ENCODE results near the gene LMBR1.
"Not testable (repeated sequence)": the region's sequence is repeated elsewhere in the genome, so short reads cannot be mapped to it uniquely, and the experiment has no call there.

LMBR1 gene

GRCh38 chr7:156655251-156655650, 237.7 kb downstream of the LMBR1 start:
- TF ChIP-seq CTCF (IDR thresholded peaks at IDR 0.05): no peak
- no peaks in the 10 kb centered on the region for H3K4me1 ChIP-seq (ENCODE audit: control insufficient read depth in 1 of 2, insufficient read depth in 1 of 2, low read depth in 1 of 2, low read length in 1 of 2)
- no peak overlapping the region for H3K27ac ChIP-seq
- H3K27me3 ChIP-seq: peaks cover 44% of the 10 kb centered on the region
- no peak overlapping the region for H3K4me3 ChIP-seq (ENCODE audit: low read depth in 1 of 2, low read length in 1 of 2)
- H3K9me3 ChIP-seq: no peaks in the 10 kb centered on the region
- H3K36me3 ChIP-seq: no peaks in the 10 kb centered on the region

- H3K27ac ChIP-seq: no peak overlapping the region
- no peak for TF ChIP-seq CTCF (IDR thresholded peaks at IDR 0.05)
- no peak overlapping the region for H3K4me3 ChIP-seq (ENCODE audit: low read depth in 1 of 2, low read length in 1 of 2)
- H3K27me3 ChIP-seq: peaks cover 44% of the 10 kb centered on the region
- no peaks in the 10 kb centered on the region for H3K9me3 ChIP-seq
- no peaks in the 10 kb centered on the region for H3K36me3 ChIP-seq
- H3K4me1 ChIP-seq (ENCODE audit: control insufficient read depth in 1 of 2, insufficient read depth in 1 of 2, low read depth in 1 of 2, low read length in 1 of 2): no peaks in the 10 kb centered on the region
These were observed 238.3 kb downstream of the LMBR1 start for GRCh38 chr7:156654511-156655234.

DNA sequence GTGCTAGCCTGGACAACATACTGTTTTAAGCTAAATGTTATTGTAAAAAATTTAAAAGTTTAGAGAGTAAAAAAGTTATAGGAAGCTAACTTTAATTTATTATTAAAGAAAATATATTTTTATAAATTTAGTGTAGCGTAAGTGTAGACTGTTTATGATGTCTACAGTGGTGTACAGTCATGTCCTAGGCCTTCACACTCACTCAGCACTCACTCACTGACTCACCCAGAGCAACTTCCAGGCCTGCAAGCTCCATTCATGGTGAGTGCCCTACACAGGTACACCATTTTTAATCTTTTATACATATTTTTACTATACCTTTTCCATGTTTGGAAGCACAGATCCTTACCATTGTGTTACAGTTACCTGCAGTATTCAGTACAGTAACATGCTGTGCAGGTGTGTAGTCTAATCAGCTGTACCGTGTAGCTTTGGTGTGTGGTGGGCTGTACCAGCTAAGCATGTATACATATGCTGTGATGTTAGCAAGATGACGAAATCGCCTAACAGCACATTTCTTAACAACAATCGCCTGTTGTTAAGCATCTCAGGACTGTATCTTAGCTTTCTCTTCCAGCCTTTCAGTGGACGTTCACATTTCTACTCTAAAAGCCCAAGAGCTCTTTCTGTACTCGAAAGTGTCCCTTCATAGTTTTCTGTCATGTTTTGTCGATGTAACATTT, 240.0 kb downstream of the LMBR1 start:
- H3K4me3 ChIP-seq (ENCODE audit: low read depth in 1 of 2, low read length in 1 of 2): no peak overlapping the region
- no peaks in the 10 kb centered on the region for H3K36me3 ChIP-seq
- peaks cover 41% of the 10 kb centered on the region for H3K27me3 ChIP-seq
- no peaks in the 10 kb centered on the region for H3K9me3 ChIP-seq
- no peak for TF ChIP-seq CTCF (IDR thresholded peaks at IDR 0.05)
- no peak overlapping the region for H3K27ac ChIP-seq
- no peaks in the 10 kb centered on the region for H3K4me1 ChIP-seq (ENCODE audit: control insufficient read depth in 1 of 2, insufficient read depth in 1 of 2, low read depth in 1 of 2, low read length in 1 of 2)

DNA sequence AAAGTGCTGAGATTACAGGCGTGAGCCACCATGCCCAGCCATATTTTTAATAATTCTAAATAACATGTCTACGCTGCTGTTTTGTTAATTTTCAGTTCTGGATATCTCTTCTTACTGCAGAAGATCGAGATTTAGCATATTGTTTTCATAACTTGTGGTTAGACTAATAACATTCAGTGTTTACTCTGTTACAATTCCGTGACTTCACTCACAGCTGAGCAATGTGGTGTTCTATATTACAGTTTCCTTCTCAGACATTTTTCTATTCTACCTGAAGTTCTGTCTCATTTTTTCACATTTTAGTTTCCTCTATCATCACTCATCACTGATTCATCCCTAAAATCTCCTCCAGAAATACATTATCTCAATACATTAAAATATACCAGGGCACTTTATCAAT, 241.5 kb downstream of the LMBR1 start:
- H3K27ac ChIP-seq: no peak overlapping the region
- TF ChIP-seq CTCF (IDR thresholded peaks at IDR 0.05): no peak

DNA sequence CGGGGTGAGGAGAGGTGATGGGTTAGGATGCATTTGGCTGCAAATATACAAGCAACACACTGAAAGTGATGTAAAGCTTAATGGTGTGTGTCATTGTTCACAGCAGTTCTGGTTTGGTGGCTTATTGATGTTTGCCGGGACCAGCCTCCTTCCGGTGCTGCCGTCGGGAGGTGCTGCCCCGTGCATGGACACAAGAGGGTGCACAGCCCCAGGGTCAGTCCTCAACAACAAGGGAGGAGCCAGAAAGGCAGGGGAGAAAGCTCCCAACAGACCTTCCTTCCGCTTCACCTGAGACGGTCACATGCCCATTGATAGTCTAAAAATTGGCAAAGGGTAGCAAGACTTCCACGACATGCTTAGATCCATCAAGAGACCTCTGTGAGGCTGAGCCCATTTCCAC, 242.9 kb downstream of the LMBR1 start:
- Histone ChIP-seq H3K9me3 (no peaks in the 10 kb centered on the region), H3K27ac (no peak overlapping the region), H3K36me3 (no peaks in the 10 kb centered on the region), H3K4me1 (ENCODE audit: control insufficient read depth in 1 of 2, insufficient read depth in 1 of 2, low read depth in 1 of 2, low read length in 1 of 2) (no peaks in the 10 kb centered on the region), H3K27me3 (peaks cover 54% of the 10 kb centered on the region), H3K4me3 (ENCODE audit: low read depth in 1 of 2, low read length in 1 of 2) (no peak overlapping the region)
- TF ChIP-seq CTCF (IDR thresholded peaks at IDR 0.05): no peak

More for the DNA sequence above, 241.5 kb downstream of the LMBR1 start:
- Histone ChIP-seq H3K9me3 (no peaks in the 10 kb centered on the region), H3K27me3 (peaks cover 41% of the 10 kb centered on the region), H3K36me3 (no peaks in the 10 kb centered on the region), H3K4me3 (ENCODE audit: low read depth in 1 of 2, low read length in 1 of 2) (no peak overlapping the region), H3K4me1 (ENCODE audit: control insufficient read depth in 1 of 2, insufficient read depth in 1 of 2, low read depth in 1 of 2, low read length in 1 of 2) (no peaks in the 10 kb centered on the region)

GRCh38 chr7:156647330-156647729, 245.7 kb downstream of the LMBR1 start:
- H3K36me3 ChIP-seq; H3K9me3 ChIP-seq; H3K27ac ChIP-seq; H3K4me1 ChIP-seq (ENCODE audit: control insufficient read depth in 1 of 2, insufficient read depth in 1 of 2, low read depth in 1 of 2, low read length in 1 of 2); H3K4me3 ChIP-seq (ENCODE audit: low read depth in 1 of 2, low read length in 1 of 2): not testable (repeated sequence)
- peaks cover 81% of the 10 kb centered on the region for H3K27me3 ChIP-seq
